Fibroblast of mammary gland (primary cell): ENCODE measurements around the gene STAU1.
A peak's percentile ranks its signal among the peaks of the same experiment; 100 is the strongest.
"Not testable (repeated sequence)": the region's sequence is repeated elsewhere in the genome, so short reads cannot be mapped to it uniquely, and the experiment has no call there.

Experiments
- DNase-seq: peaks from one replicate; pipeline ENCODE4 v3.0.0-alpha.2; 2010; ENCODE audit warnings: low read depth
- H3K4me3 ChIP-seq: 2 replicates; pipeline ENCODE4 v1.5.1; 2011; ENCODE audit warnings: low read depth, mild to moderate bottlenecking, low read length, moderate library complexity; ENCODE audit not compliant: control insufficient read depth
- TF ChIP-seq, protein P1 (sequence below): conservative IDR thresholded peaks from 2 replicates; pipeline ENCODE4 v1.5.1; 2011; ENCODE audit warnings: low read depth, low read length, inconsistent platforms; ENCODE audit not compliant: control insufficient read depth, insufficient read depth

STAU1 gene

DNA sequence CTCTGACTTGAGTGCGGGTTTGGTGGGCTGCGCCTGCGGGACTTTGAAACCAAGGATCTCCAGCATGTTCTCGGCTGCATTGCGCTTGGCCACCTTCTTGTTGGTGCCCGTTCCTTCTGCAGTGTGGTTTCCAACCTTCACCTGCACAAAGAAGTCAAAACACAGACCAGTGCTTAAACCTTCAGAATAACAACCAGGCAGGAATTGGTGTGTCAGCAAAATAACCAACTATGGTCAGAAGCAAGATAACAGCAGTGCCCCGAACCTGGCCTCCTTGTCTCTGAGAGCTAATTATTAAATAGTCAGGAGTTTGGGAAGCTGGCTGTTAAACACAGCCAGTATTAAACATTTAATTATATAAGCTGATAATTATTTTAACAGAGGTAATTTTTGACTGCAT is 68.1 kb downstream of the STAU1 start:
- no peak for DNase-seq
- H3K4me3 ChIP-seq = no peak overlapping the region
- TF ChIP-seq, protein P1, sequence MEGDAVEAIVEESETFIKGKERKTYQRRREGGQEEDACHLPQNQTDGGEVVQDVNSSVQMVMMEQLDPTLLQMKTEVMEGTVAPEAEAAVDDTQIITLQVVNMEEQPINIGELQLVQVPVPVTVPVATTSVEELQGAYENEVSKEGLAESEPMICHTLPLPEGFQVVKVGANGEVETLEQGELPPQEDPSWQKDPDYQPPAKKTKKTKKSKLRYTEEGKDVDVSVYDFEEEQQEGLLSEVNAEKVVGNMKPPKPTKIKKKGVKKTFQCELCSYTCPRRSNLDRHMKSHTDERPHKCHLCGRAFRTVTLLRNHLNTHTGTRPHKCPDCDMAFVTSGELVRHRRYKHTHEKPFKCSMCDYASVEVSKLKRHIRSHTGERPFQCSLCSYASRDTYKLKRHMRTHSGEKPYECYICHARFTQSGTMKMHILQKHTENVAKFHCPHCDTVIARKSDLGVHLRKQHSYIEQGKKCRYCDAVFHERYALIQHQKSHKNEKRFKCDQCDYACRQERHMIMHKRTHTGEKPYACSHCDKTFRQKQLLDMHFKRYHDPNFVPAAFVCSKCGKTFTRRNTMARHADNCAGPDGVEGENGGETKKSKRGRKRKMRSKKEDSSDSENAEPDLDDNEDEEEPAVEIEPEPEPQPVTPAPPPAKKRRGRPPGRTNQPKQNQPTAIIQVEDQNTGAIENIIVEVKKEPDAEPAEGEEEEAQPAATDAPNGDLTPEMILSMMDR = no peak

DNA sequence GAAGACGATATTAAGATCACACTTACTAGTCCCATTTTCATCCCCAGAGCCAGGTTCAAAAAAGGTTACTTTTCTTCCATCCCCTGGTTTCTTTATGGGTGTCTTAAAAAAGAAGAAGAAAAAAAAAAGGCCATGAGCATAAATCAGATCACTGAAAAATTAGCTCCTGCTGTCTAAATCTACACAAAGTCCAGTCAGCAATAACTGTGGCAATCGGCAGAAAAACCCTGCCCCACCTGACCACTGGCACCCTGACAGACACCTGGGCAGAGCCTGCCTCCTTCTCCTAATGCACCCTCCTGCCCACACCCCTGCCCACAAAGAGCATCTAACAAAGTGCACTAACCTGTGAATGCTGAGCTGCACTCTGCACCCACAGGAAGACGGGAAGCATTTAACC is 69.8 kb downstream of the STAU1 start:
- no peak for DNase-seq
- TF ChIP-seq, protein P1 = no peak
- no peak overlapping the region for H3K4me3 ChIP-seq

DNA sequence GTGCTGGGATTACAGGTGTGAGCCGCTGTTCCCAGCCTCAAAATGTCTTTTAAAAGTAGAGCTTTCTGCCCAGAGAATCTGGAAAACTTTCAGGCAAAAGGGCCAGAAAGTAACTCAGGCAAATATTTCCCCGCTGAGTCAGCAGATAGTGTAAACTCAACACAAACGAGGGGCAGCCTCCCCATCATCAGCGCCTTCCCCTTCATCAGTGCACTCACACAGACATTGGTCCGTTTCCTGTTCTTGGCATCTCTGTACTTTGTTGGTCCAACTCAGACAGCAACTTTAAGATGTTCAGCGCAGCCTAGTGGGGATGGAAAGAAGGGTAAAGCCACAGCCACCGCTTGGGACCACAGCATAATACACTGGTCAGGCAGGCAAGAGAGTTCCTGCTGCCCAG is 72.6 kb downstream of the STAU1 start:
- DNase-seq = peak; percentile 46
- no peak overlapping the region for H3K4me3 ChIP-seq
- TF ChIP-seq, protein P1 = peak; percentile 21

DNA sequence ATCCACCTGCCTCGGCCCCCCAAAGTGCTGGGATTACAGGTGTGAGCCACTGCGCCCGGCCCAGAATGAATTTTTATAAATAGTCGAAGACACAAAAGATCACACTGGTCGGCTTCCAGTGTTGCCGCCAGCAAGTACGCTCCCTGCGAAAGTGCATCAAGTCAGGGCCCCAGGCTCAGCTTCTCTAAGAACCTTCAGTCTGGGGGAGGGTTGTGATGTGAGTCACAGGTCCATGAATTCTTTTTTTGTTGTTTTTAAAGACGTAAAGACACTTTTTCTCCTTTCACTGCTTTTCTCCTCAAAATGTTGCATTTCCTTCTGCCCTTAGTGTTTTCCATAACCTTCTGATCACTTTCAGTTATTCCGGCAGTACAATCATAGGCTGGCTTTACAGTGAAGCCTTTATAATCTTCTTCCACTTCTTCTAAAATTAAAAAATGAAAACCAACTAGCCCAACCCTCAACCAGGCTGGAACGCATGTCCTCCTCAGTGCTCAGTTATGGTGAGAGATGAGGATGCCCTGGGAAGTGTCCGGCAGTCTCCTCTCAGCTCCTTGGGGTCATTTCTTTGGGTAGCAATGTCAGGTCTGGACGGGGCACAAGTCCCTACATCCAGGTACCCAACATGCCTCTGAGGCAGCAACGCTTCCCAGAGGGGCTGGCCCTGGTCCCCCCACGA is 75.4 kb downstream of the STAU1 start:
- TF ChIP-seq, protein P1 = no peak
- DNase-seq = peak; percentile 20

DNA sequence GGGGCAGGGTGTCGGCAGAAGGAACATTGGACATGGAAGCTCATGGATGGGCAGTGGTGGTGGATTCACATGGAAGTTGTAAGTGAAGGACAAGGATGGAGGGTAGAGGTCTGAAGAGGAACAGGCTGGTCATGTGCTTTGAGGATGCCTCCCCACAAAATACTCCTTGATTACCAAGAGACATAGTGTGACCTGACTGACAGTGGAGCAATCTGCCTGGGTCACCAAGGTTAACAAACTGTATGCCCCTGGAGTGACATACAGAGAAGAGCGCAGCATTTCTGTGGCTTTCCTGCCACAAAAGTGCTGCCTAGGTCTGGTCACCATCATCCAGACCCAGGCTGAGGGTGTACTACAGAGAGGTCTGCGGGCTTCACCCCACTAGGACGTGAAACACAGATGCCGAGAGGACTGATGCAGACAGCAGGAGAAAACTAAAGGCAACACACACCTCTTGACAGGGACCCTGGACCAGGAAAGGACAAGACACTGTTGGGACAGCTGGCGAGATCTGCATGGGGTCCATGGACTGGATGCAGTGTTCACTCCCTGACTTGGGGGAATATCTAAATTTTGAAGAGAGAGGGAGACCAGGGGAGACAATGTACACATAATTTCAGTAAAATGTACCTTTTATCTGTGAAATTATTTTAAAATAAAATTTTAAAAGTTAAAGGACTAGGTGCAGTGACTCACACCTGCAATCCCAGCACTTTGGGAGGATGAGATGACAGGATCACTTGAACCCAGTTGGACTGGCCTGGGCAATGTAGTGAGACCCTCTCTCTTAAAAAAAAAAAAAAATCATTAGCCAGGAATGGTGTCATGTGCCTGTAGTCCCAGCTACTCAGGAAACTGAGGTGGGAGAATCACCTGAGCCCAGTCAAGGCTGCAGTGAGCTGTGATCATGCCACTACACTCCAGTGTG is 77.1 kb downstream of the STAU1 start:
- DNase-seq = no peak
- no peak overlapping the region for H3K4me3 ChIP-seq

More for the DNA sequence above, 75.4 kb downstream of the STAU1 start:
- H3K4me3 ChIP-seq = no peak overlapping the region

DNA sequence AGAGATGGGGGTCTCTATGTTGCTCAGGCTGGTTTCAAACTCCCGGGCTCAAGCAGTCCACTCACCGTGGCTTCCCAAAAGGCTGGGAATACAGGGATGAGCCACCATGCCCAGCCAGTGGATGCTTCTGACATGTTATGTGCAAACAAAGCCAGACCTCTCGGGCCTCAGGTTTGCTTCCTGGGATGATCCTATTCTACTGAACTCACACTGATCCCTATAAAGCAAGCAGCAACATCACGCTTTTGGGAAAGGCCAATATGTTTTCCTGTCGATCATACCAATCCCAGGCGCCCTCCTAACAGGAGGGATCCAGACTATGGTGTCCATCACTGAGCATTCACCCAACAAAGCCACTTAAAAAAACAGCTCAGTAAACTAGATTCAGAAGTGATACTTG is 81.8 kb downstream of the STAU1 start:
- DNase-seq = no peak
- no peak overlapping the region for H3K4me3 ChIP-seq
- TF ChIP-seq, protein P1 = no peak

More for the DNA sequence above, 77.1 kb downstream of the STAU1 start:
- TF ChIP-seq, protein P1 = no peak

DNA sequence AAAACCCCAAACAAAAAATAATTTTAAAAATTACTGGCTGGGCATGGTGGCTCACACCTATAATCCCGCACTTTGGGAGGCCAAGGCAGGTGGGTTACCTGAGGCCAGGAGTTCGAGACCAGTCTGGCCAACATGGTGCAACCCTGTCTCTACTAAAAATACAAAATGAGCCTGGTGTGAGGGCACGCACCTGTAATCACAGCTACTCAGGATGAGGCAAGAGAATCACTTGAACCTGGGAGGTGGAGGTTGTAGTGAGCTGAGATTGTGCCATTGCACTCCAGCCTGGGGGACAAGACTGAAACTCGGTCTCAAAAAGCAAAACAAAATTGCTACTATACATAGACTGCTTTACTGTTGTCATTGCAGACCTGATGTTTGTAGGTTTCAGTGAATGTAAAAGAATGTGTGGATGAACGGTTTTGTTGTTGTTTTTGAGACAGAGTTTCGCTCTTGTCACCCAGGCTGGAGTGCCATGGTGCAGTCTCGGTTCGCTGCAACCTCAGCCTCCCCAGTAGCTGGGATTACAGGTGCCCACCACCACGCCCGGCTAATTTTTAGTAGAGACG is 83.1 kb downstream of the STAU1 start:
- not testable (repeated sequence) for DNase-seq, H3K4me3 ChIP-seq
